Smooth muscle cell (in vitro differentiated cells): ENCODE measurements around the gene OR10G7. TPM values are rescaled to one million over a fixed set of nuclear protein-coding genes. Genes with fewer than 3 reads are reported as not detected.

Experiments used
- DNase-seq: peaks from one replicate; lab custom pipeline; 2025; ENCODE audit not compliant: unreplicated experiment; lab: John Stamatoyannopoulos, UW
- H2AFZ ChIP-seq: fragments of 200-600 bp; sonication (generic); 2 replicates; pipeline ENCODE4 v1.6.0; 2016; ENCODE audit warnings: antibody characterized with exemption, low read depth, mild to moderate bottlenecking
- H3F3A ChIP-seq: fragments of 200-600 bp; sonication (generic); 2 replicates; pipeline ENCODE4 v1.6.0; 2017; ENCODE audit warnings: antibody characterized with exemption, low read depth
- H3K27ac ChIP-seq: fragments of 200-600 bp; sonication (generic); 2 replicates; pipeline ENCODE4 v1.5.1; 2016; ENCODE audit warnings: low read depth, mild to moderate bottlenecking
- H3K27me3 ChIP-seq: fragments of 200-600 bp; sonication (generic); 2 replicates; pipeline ENCODE4 v1.6.1; 2016; ENCODE audit warnings: low read depth, mild to moderate bottlenecking
- H3K36me3 ChIP-seq: fragments of 200-600 bp; sonication (generic); 2 replicates; pipeline ENCODE4 v1.5.1; 2016; ENCODE audit warnings: low read depth
- H3K4me1 ChIP-seq: fragments of 200-600 bp; sonication (generic); 2 replicates; pipeline ENCODE4 v1.5.1; 2016; ENCODE audit warnings: low read depth
- H3K4me2 ChIP-seq: fragments of 200-600 bp; sonication (generic); 2 replicates; pipeline ENCODE4 v1.6.0; 2016; ENCODE audit warnings: mild to moderate bottlenecking
- H3K4me3 ChIP-seq: fragments of 200-600 bp; sonication (generic); 2 replicates; pipeline ENCODE4 v1.5.1; 2016; ENCODE audit warnings: mild to moderate bottlenecking
- H3K79me2 ChIP-seq: fragments of 200-600 bp; sonication (generic); 2 replicates; pipeline ENCODE4 v1.6.0; 2016; ENCODE audit warnings: low read depth, mild to moderate bottlenecking
- H3K9ac ChIP-seq: fragments of 200-600 bp; sonication (generic); 2 replicates; pipeline ENCODE4 v1.6.0; 2016; ENCODE audit warnings: low read depth
- H3K9me3 ChIP-seq: fragments of 200-600 bp; sonication (generic); replicated peaks from 2 replicates; pipeline ENCODE4 v1.5.1; 2016; ENCODE audit warnings: low read depth
- H4K20me1 ChIP-seq: fragments of 200-600 bp; sonication (generic); 2 replicates; pipeline ENCODE4 v1.6.0; 2016; ENCODE audit warnings: low read depth
- WGBS: methylation state at CpG from one replicate; pipeline ENCODE4 v1.1.7; 2016; ENCODE audit warnings: low lambda C conversion rate; 5-methylcytosine and 5-hydroxymethylcytosine counted together
- polyA plus RNA-seq: library from polyadenylated mRNA; unstranded; fragments of >200 nt; fragmentation: Nextera tagmentation; extraction: Ambion mirVana; gene quantifications from 2 replicates; pipeline ENCODE4 v1.2.1, GENCODE V29; 2016
- total RNA-seq: library from RNA; depleted of rRNA; stranded (reverse); fragments of >200 nt; gene quantifications from 2 replicates; pipeline ENCODE4 v1.2.3, GENCODE V29; 2014
- TF ChIP-seq, protein P1 (sequence below): fragments of 200-600 bp; sonication (generic); IDR thresholded peaks from 2 replicates; pipeline ENCODE4 v1.5.1; 2017; ENCODE audit warnings: borderline replicate concordance, mild to moderate bottlenecking, antibody characterized with exemption; ENCODE audit not compliant: insufficient read depth, poor library complexity, severe bottlenecking

Gene OR10G7, protein sequence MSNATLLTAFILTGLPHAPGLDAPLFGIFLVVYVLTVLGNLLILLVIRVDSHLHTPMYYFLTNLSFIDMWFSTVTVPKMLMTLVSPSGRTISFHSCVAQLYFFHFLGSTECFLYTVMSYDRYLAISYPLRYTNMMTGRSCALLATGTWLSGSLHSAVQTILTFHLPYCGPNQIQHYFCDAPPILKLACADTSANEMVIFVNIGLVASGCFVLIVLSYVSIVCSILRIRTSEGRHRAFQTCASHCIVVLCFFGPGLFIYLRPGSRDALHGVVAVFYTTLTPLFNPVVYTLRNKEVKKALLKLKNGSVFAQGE
- total RNA-seq (not detected in 2 replicates), polyA plus RNA-seq (not detected in 2 replicates)

GRCh38 chr11:124041254-124041653 is at the start of gene OR10G7:
Gene OR10G7, minus strand, starts transcription at chr11:124041325. Its CDS starts 2,324 bp downstream, at chr11:124039001.
- Histone ChIP-seq H3F3A (no peaks in the 10 kb centered on the region), H3K9ac (no peak within 1 kb of the TSS), H3K79me2 (no peaks in the 10 kb centered on the region), H3K36me3 (no peaks in the 10 kb centered on the region), H3K27me3 (no peaks in the 10 kb centered on the region), H3K4me3 (no peak within 1 kb of the TSS), H3K9me3 (no peaks in the 10 kb centered on the region), H3K27ac (no peak within 1 kb of the TSS), H2AFZ (no peak within 1 kb of the TSS), H3K4me1 (no peaks in the 10 kb centered on the region), H4K20me1 (no peaks in the 10 kb centered on the region), H3K4me2 (no peak within 1 kb of the TSS)
- TF ChIP-seq, protein P1, sequence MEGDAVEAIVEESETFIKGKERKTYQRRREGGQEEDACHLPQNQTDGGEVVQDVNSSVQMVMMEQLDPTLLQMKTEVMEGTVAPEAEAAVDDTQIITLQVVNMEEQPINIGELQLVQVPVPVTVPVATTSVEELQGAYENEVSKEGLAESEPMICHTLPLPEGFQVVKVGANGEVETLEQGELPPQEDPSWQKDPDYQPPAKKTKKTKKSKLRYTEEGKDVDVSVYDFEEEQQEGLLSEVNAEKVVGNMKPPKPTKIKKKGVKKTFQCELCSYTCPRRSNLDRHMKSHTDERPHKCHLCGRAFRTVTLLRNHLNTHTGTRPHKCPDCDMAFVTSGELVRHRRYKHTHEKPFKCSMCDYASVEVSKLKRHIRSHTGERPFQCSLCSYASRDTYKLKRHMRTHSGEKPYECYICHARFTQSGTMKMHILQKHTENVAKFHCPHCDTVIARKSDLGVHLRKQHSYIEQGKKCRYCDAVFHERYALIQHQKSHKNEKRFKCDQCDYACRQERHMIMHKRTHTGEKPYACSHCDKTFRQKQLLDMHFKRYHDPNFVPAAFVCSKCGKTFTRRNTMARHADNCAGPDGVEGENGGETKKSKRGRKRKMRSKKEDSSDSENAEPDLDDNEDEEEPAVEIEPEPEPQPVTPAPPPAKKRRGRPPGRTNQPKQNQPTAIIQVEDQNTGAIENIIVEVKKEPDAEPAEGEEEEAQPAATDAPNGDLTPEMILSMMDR, result no peak
- 8% methylated on average over 1 of the region's 1 CpG for WGBS
- no peak for DNase-seq

- 66% methylated on average over 10 of the region's 10 CpGs for WGBS
- Histone ChIP-seq H3K4me3 (no peak overlapping the region), H3K9ac (no peak overlapping the region), H3K36me3 (no peaks in the 10 kb centered on the region), H3K27ac (no peak overlapping the region), H3K4me1 (no peaks in the 10 kb centered on the region), H4K20me1 (no peaks in the 10 kb centered on the region), H2AFZ (no peak overlapping the region), H3F3A (no peaks in the 10 kb centered on the region), H3K27me3 (no peaks in the 10 kb centered on the region), H3K9me3 (no peaks in the 10 kb centered on the region), H3K4me2 (no peak overlapping the region), H3K79me2 (no peaks in the 10 kb centered on the region)
- DNase-seq, result no peak
- TF ChIP-seq, protein P1, result no peak
Measured at GRCh38 chr11:124085997-124086846, 45.1 kb upstream of the OR10G7 start.

DNA sequence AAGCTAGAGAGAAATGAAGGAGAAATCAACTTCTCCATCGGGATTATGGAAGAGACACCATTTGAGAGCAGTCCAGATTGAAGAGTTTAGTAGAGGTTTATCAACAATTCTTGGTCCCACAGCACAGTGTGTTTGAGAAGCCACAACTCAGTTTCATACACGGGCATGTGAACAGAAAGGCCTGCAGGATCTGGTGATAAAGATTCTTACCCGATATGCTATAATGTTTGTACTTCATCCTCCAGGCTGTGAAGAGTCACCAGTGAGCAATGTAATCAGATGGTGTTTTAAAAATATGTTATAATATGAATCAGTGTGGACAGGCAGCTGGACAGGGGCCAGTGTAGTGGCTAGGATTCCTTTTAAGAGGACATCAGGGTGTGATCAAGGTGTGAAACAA is 44.5 kb upstream of the OR10G7 start:
- no peaks in the 10 kb centered on the region for H3K79me2 ChIP-seq
- no peaks in the 10 kb centered on the region for H3K4me1 ChIP-seq
- no peak overlapping the region for H3K4me2 ChIP-seq
- TF ChIP-seq, protein P1, result no peak
- no peak overlapping the region for H2AFZ ChIP-seq
- no peaks in the 10 kb centered on the region for H3K27me3 ChIP-seq
- H4K20me1 ChIP-seq, result no peaks in the 10 kb centered on the region
- no peaks in the 10 kb centered on the region for H3K9me3 ChIP-seq
- no peak for DNase-seq
- 57% methylated on average over 3 of the region's 3 CpGs for WGBS
- H3K27ac ChIP-seq, result no peak overlapping the region
- H3F3A ChIP-seq, result no peaks in the 10 kb centered on the region
- H3K36me3 ChIP-seq, result no peaks in the 10 kb centered on the region
- no peak overlapping the region for H3K4me3 ChIP-seq
- no peak overlapping the region for H3K9ac ChIP-seq
